ENCODE results near the gene PARD3B. TPM values are rescaled to one million over a fixed set of nuclear protein-coding genes. Genes with fewer than 3 reads are reported as not detected.

PARD3B gene
- total and polyA plus RNA-seq, 2 of the 13 experiments (the other 11 are each of a cell fraction or from before 2014, with no cell fraction given) = 0.71 to 2.3 TPM

DNA sequence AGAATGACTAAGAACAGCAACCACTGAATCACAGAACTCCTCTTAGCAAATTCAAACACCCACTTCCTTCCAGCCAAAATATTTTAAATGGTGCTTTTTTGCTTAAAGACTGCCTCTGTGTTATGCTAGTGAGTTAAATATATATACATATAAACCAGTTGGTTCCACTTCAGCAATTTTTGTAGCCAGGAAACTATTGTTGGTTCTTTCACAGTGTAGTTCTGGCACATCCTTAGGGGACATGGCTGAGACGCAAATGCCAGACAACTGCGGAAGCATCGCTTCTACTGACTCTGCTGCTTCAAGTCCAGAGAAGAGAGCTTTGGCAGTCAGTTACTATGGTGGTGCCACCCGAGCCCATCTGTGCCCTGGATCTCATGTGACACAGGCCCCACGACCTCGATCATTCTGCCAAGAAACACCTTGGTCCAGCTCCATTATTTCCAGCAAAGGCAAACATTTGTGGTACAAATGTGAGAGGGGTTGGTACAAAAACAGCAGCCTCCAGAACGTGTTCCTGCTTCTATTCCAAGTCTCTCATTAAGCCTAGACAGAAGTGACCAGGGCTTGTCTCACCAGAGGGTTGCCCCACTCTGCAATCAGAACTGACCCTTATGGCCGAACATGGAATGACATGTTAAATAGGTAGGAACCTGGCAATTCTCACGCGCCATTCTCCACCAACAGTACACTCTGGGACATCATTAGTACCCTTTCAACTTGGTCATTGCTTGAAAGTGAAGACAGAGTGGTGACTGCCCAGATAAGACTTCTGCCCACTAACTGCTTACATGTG, 1019.3 kb downstream of the PARD3B start (continued):
- TF ChIP-seq, protein P1, sequence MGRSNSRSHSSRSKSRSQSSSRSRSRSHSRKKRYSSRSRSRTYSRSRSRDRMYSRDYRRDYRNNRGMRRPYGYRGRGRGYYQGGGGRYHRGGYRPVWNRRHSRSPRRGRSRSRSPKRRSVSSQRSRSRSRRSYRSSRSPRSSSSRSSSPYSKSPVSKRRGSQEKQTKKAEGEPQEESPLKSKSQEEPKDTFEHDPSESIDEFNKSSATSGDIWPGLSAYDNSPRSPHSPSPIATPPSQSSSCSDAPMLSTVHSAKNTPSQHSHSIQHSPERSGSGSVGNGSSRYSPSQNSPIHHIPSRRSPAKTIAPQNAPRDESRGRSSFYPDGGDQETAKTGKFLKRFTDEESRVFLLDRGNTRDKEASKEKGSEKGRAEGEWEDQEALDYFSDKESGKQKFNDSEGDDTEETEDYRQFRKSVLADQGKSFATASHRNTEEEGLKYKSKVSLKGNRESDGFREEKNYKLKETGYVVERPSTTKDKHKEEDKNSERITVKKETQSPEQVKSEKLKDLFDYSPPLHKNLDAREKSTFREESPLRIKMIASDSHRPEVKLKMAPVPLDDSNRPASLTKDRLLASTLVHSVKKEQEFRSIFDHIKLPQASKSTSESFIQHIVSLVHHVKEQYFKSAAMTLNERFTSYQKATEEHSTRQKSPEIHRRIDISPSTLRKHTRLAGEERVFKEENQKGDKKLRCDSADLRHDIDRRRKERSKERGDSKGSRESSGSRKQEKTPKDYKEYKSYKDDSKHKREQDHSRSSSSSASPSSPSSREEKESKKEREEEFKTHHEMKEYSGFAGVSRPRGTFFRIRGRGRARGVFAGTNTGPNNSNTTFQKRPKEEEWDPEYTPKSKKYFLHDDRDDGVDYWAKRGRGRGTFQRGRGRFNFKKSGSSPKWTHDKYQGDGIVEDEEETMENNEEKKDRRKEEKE (IDR thresholded peaks at IDR 0.05) = no peak

- DNase-seq (ENCODE audit: low spot score) = no peak
- intact Hi-C loops (cut with micrococcal nuclease; ENCODE audit: unreplicated experiment) (no loop called here), in situ Hi-C loops (cut with HindIII; ENCODE audit: extremely low pct_ligation_motif_present, low pct_unique_long_range_greater_than_20kb) (no loop called here)
- Histone ChIP-seq H3K36me3 (replicated peaks in 1 of 2; ENCODE audit: control insufficient read depth in 1 of 2, insufficient read depth in 2 of 2, low read length in 2 of 2) (no peaks in the 10 kb centered on the region), H3K9me3 (ENCODE audit: low read length) (no peaks in the 10 kb centered on the region), H3K79me2 (ENCODE audit: insufficient read depth, low read length) (no peaks in the 10 kb centered on the region), H3K27ac (ENCODE audit: extremely low read length, insufficient read depth, low read length) (no peak overlapping the region), H3K27me3 (ENCODE audit: control insufficient read depth in 1 of 2, insufficient read depth in 2 of 2, low read length in 2 of 2) (no peaks in the 10 kb centered on the region), H3K4me2 (ENCODE audit: low read depth, low read length) (no peak overlapping the region), H2AFZ (ENCODE audit: low read length) (no peak overlapping the region), H3K4me3 (replicated peaks in 1 of 3; ENCODE audit: insufficient read depth in 1 of 3, low read depth in 2 of 3, low read length in 3 of 3) (no peak overlapping the region), H3K4me1 (ENCODE audit: insufficient read depth, low read length) (no peaks in the 10 kb centered on the region), H4K20me1 (ENCODE audit: insufficient read depth, low read length) (no peaks in the 10 kb centered on the region), H3K9ac (ENCODE audit: insufficient read depth, low read depth, low read length) (no peak overlapping the region)
- no TSS peak for BruUV-seq (replicated peaks)
- ATAC-seq = no peak
- WGBS (ENCODE audit: low lambda C conversion rate) = 71% methylated on average over 2 of the region's 2 CpGs
- FAIRE-seq = no peak
- TF ChIP-seq, protein P2, sequence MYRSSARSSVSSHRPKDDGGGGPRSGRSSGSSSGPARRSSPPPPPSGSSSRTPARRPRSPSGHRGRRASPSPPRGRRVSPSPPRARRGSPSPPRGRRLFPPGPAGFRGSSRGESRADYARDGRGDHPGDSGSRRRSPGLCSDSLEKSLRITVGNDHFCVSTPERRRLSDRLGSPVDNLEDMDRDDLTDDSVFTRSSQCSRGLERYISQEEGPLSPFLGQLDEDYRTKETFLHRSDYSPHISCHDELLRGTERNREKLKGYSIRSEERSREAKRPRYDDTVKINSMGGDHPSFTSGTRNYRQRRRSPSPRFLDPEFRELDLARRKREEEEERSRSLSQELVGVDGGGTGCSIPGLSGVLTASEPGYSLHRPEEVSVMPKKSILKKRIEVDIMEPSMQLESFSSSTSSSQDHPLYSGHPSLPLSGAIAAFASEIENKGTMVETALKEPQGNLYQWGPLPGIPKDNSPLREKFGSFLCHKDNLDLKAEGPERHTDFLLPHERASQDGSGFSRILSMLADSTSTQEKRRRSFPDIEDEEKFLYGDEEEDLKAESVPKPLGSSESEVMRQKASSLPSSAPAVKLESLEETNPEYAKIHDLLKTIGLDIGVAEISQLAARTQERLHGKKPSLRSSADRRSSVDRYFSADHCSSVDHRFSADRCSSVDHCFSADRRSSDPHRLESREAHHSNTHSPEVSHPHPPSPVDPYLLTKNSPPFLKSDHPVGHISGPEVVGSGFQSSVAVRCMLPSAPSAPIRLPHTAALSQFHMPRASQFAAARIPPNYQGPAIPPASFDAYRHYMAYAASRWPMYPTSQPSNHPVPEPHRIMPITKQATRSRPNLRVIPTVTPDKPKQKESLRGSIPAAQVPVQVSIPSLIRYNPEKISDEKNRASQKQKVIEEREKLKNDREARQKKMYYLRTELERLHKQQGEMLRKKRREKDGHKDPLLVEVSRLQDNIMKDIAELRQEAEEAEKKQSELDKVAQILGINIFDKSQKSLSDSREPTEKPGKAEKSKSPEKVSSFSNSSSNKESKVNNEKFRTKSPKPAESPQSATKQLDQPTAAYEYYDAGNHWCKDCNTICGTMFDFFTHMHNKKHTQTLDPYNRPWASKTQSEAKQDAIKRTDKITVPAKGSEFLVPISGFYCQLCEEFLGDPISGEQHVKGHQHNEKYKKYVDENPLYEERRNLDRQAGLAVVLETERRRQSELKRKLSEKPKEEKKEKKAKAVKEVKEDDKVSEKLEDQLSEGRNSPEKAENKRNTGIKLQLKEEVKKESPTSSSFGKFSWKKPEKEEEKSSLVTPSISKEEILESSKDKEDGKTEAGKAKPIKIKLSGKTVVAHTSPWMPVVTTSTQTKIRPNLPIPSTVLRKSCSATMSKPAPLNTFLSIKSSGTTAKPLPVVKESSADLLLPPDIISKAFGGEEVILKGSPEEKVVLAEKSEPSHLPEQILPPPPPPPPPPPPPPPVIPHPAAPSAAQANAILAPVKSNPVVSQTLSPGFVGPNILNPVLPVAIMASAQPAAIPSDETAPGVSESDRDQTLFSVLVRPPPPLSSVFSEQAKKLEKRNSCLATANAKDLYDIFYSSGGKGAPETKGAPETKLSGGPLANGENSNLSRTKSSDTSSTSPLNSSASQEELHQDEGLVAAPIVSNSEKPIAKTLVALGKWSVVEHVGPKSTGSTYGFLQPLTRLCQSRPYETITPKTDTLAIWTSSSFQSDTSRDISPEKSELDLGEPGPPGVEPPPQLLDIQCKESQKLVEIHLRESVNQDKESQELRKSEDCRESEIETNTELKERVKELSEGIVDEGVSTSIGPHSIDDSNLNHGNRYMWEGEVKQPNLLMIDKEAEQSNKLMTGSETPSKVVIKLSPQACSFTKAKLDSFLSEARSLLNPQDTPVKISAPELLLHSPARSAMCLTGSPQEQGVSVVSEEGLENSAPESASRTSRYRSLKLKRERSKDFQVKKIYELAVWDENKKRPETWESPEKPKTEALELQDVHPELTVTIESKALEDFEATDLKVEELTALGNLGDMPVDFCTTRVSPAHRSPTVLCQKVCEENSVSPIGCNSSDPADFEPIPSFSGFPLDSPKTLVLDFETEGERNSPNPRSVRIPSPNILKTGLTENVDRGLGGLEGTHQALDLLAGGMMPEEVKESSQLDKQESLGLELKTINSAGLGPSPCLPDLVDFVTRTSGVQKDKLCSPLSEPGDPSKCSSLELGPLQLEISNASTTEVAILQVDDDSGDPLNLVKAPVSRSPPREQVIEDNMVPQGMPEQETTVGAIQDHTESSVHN (CRISPR knock-in tag; IDR thresholded peaks at IDR 0.05) = no peak
- TF ChIP-seq ZNF773 (CRISPR knock-in tag; IDR thresholded peaks at IDR 0.05; ENCODE audit: borderline replicate concordance) (no peak), NFE2 (CRISPR knock-in tag; IDR thresholded peaks at IDR 0.05) (no peak), ZNF280D (CRISPR knock-in tag; IDR thresholded peaks at IDR 0.05) (no peak), GPN1 (CRISPR knock-in tag; IDR thresholded peaks at IDR 0.05; ENCODE audit: borderline replicate concordance) (no peak), ZNF878 (CRISPR knock-in tag; IDR thresholded peaks at IDR 0.05) (no peak)
- CTCF ChIA-PET (ENCODE audit: low intra/inter-chr PET ratio, low total read pairs) = no interaction called here
- POLR2A ChIA-PET = no interaction called here
Observed at GRCh38 chr2:205565142-205565522, 1019.9 kb downstream of the PARD3B start.

Measured in HepG2 (cell line).